H9 (cell line): ENCODE measurements around the gene IQGAP2. TPM values are rescaled to one million over a fixed set of nuclear protein-coding genes. Genes with fewer than 3 reads are reported as not detected.

Experiments
- DNase-seq: peaks from one replicate; pipeline ENCODE4 v3.0.0-alpha.2; 2017
- H2AFZ ChIP-seq: one replicate; pipeline ENCODE4 v1.6.1; 2013; ENCODE audit warnings: mild to moderate bottlenecking, low read length, control low read depth, moderate library complexity
- H2AK5ac ChIP-seq: 2 replicates; pipeline ENCODE4 v1.6.1; 2013; ENCODE audit warnings: low read length, control low read depth, mixed read lengths; ENCODE audit not compliant: insufficient read length
- H2BK120ac ChIP-seq: one replicate; pipeline ENCODE4 v1.6.1; 2013; ENCODE audit warnings: low read depth, mild to moderate bottlenecking, low read length, control low read depth, inconsistent platforms; ENCODE audit not compliant: poor library complexity, severe bottlenecking
- H2BK12ac ChIP-seq: 2 replicates; pipeline ENCODE4 v1.6.1; 2013; ENCODE audit warnings: low read length, control low read depth, mixed read lengths, low read depth; ENCODE audit not compliant: insufficient read length
- H2BK15ac ChIP-seq: 2 replicates; pipeline ENCODE4 v1.6.1; 2013; ENCODE audit warnings: low read depth, low read length, control low read depth
- H2BK20ac ChIP-seq: one replicate; pipeline ENCODE4 v1.6.1; 2013; ENCODE audit warnings: low read depth, mild to moderate bottlenecking, low read length, control low read depth, inconsistent platforms; ENCODE audit not compliant: poor library complexity, severe bottlenecking
- H2BK5ac ChIP-seq: 2 replicates; pipeline ENCODE4 v1.6.1; 2013; ENCODE audit warnings: low read length, control low read depth, mixed read lengths; ENCODE audit not compliant: insufficient read length
- H3K14ac ChIP-seq: 2 replicates; pipeline ENCODE4 v1.6.1; 2013; ENCODE audit warnings: low read length, control low read depth; ENCODE audit not compliant: insufficient read depth
- H3K18ac ChIP-seq: 2 replicates; pipeline ENCODE4 v1.6.1; 2013; ENCODE audit warnings: low read depth, mild to moderate bottlenecking, mixed read lengths, low read length, control low read depth; ENCODE audit not compliant: insufficient read length
- H3K23ac ChIP-seq: 2 replicates; pipeline ENCODE4 v1.6.1; 2013; ENCODE audit warnings: low read length, control low read depth, mixed read lengths, low read depth; ENCODE audit not compliant: insufficient read length
- H3K23me2 ChIP-seq: 2 replicates; pipeline ENCODE4 v1.6.1; 2013; ENCODE audit warnings: low read depth, mild to moderate bottlenecking, mixed read lengths, low read length, control low read depth; ENCODE audit not compliant: insufficient read length, poor library complexity, severe bottlenecking
- H3K27ac ChIP-seq: 2 replicates; pipeline ENCODE4 v1.5.1; 2013; ENCODE audit warnings: low read length, control low read depth, mixed read lengths, low read depth; ENCODE audit not compliant: insufficient read length
- H3K27me3 ChIP-seq: 2 replicates; pipeline ENCODE4 v1.6.1; 2013; ENCODE audit warnings: low read length, control low read depth, inconsistent platforms; ENCODE audit not compliant: insufficient read depth
- H3K4ac ChIP-seq: 2 replicates; pipeline ENCODE4 v1.6.1; 2013; ENCODE audit warnings: low read depth, mild to moderate bottlenecking, control low read depth, inconsistent platforms, low read length, moderate library complexity
- H3K4me1 ChIP-seq: 2 replicates; pipeline ENCODE4 v1.6.1; 2013; ENCODE audit warnings: low read length, control low read depth, inconsistent platforms; ENCODE audit not compliant: insufficient read depth
- H3K4me2 ChIP-seq: 2 replicates; pipeline ENCODE4 v1.6.1; 2013; ENCODE audit warnings: low read length, control low read depth, mixed read lengths; ENCODE audit not compliant: insufficient read length, insufficient read depth
- H3K56ac ChIP-seq: 2 replicates; pipeline ENCODE4 v1.6.1; 2013; ENCODE audit warnings: low read depth, mild to moderate bottlenecking, mixed read lengths, low read length, control low read depth; ENCODE audit not compliant: insufficient read length
- H3K79me1 ChIP-seq: 2 replicates; pipeline ENCODE4 v1.6.1; 2013; ENCODE audit warnings: low read depth, mild to moderate bottlenecking, moderate library complexity, low read length, control low read depth, inconsistent platforms; ENCODE audit not compliant: insufficient read depth, poor library complexity, severe bottlenecking
- H3K79me2 ChIP-seq: 2 replicates; pipeline ENCODE4 v1.6.1; 2013; ENCODE audit warnings: low read length, control low read depth, inconsistent platforms; ENCODE audit not compliant: insufficient read depth
- H3K9ac ChIP-seq: 2 replicates; pipeline ENCODE4 v1.6.1; 2013; ENCODE audit warnings: low read length, control low read depth, mixed read lengths; ENCODE audit not compliant: insufficient read length; ENCODE audit errors: extremely low read depth
- H3K9me3 ChIP-seq: one replicate; pipeline ENCODE4 v1.6.1; 2013; ENCODE audit warnings: low read depth, low read length, inconsistent platforms; ENCODE audit not compliant: control insufficient read depth
- H3T11ph ChIP-seq: one replicate; pipeline ENCODE4 v1.6.1; 2013; ENCODE audit warnings: mild to moderate bottlenecking, low read length, control low read depth, inconsistent platforms
- H4K20me1 ChIP-seq: one replicate; pipeline ENCODE4 v1.6.1; 2013; ENCODE audit not compliant: control insufficient read depth, insufficient read length, insufficient read depth
- H4K5ac ChIP-seq: 2 replicates; pipeline ENCODE4 v1.6.1; 2013; ENCODE audit warnings: low read depth, mild to moderate bottlenecking, mixed read lengths, low read length, control low read depth; ENCODE audit not compliant: insufficient read length
- H4K8ac ChIP-seq: replicated peaks from 2 replicates; pipeline ENCODE4 v1.6.1; 2013; ENCODE audit warnings: low read length, control low read depth, mixed read lengths, low read depth; ENCODE audit not compliant: insufficient read length
- H4K91ac ChIP-seq: 2 replicates; pipeline ENCODE4 v1.6.1; 2013; ENCODE audit warnings: low read depth, mild to moderate bottlenecking, moderate library complexity, mixed read lengths, low read length, control low read depth; ENCODE audit not compliant: insufficient read length
- H3K27ac Mint-ChIP-seq, 3 experiments: 2 replicates in 2 of 3; 3 replicates in 1 of 3; pipeline ENCODE4 v1.8.0; 2020 to 2021; ENCODE audit warnings: mixed read lengths in 3 of 3, mild to moderate bottlenecking in 1 of 3, moderate library complexity in 1 of 3
- H3K27me3 Mint-ChIP-seq: 2 replicates; pipeline ENCODE4 v1.8.0; 2021; ENCODE audit warnings: low read depth, mild to moderate bottlenecking, moderate library complexity, mixed read lengths
- H3K36me3 Mint-ChIP-seq, 3 experiments: 2 replicates in 2 of 3; 3 replicates in 1 of 3; pipeline ENCODE4 v1.8.0; 2020 to 2021; ENCODE audit warnings: low read depth in 3 of 3, mixed read lengths in 3 of 3; ENCODE audit not compliant: insufficient read depth in 1 of 3
- H3K4me1 Mint-ChIP-seq, 2 experiments: 2 replicates each; pipeline ENCODE4 v1.8.0; 2020; ENCODE audit warnings: mixed read lengths in 2 of 2
- H3K4me3 Mint-ChIP-seq, 2 experiments: 2 replicates in 1 of 2; 3 replicates in 1 of 2; pipeline ENCODE4 v1.8.0; 2020 to 2021; ENCODE audit warnings: mild to moderate bottlenecking in 2 of 2, mixed read lengths in 2 of 2, moderate library complexity in 1 of 2
- H3K9me3 Mint-ChIP-seq, 2 experiments: 2 replicates in 1 of 2; 3 replicates in 1 of 2; pipeline ENCODE4 v1.8.0; 2020; ENCODE audit warnings: mild to moderate bottlenecking in 2 of 2, mixed read lengths in 2 of 2, moderate library complexity in 1 of 2
- WGBS: extraction: QIAGEN DNeasy Blood & Tissue Kit; methylation state at CpG from one replicate; pipeline ENCODE4 v1.1.7; 2013; ENCODE audit warnings: missing lambda C conversion rate, low lambda C conversion rate, mixed read lengths; ENCODE audit not compliant: insufficient read length; ENCODE audit errors: extremely low coverage; 5-methylcytosine and 5-hydroxymethylcytosine counted together
- total RNA-seq: library from RNA; stranded (reverse); gene quantifications from 2 replicates; pipeline ENCODE4 v1.2.1, GENCODE V29; 2021
- TF ChIP-seq, protein P1 (sequence below): fragments of 200-600 bp; sonication (generic); conservative IDR thresholded peaks from 3 replicates; pipeline ENCODE4 v1.8.0; 2021; ENCODE audit warnings: antibody characterized with exemption, mild to moderate bottlenecking

IQGAP2 gene
- total RNA-seq, 1 experiment from 2014 or later, result 22.5 TPM

DNA sequence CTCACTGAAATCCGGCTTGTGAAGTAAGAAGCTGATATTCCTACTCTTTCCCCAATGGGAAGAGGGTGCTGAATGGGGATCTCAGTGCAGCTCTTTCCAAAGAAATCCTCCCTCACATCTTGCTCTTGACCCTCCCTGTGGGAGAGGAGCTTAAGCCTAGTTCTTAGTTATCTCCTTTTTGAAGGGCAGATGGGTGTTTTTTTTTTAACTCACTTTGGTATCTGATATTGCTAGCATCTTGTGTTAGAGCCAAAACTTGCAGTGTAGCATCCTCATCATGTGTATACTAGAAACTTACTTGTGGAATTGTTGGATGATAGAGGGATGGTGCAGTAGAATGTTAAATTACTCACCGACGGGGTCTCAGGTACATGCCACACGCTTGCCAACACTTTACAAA is 129.9 kb downstream of the IQGAP2 start:
- H3K56ac ChIP-seq, result no peak overlapping the region
- H3K4me3 Mint-ChIP-seq, result no peak overlapping the region
- no peak for DNase-seq
- no peaks in the 10 kb centered on the region for H3K9me3 ChIP-seq
- H3K27ac Mint-ChIP-seq, result peak overlapping the region in 1 of 3 experiments; percentile 72; a peak in 1 of 7 replicates
- H2AK5ac ChIP-seq, result peak overlapping the region; percentile 87
- no peak overlapping the region for H4K5ac ChIP-seq
- no peak overlapping the region for H2BK12ac ChIP-seq
- H3K18ac ChIP-seq, result no peak overlapping the region
- H3K27me3 ChIP-seq, result no peaks in the 10 kb centered on the region
- no peak overlapping the region for H3K9ac ChIP-seq
- H3K36me3 Mint-ChIP-seq, result peaks cover 0 to 6% (median 4%) of the 10 kb centered on the region in 3 experiments; a peak in 5 of 7 replicates
- H3T11ph ChIP-seq, result no peak overlapping the region
- no peak overlapping the region; the same call in 1 of the 2 replicates for H3K4ac ChIP-seq
- no CpG with 5 or more reads among the region's 4 CpGs for WGBS
- no peaks in the 10 kb centered on the region for H4K20me1 ChIP-seq
- H3K4me2 ChIP-seq, result no peak overlapping the region
- no peak overlapping the region for H2BK5ac ChIP-seq
- no peak overlapping the region for H4K91ac ChIP-seq
- H3K27me3 Mint-ChIP-seq, result no peaks in the 10 kb centered on the region
- TF ChIP-seq, protein P1, sequence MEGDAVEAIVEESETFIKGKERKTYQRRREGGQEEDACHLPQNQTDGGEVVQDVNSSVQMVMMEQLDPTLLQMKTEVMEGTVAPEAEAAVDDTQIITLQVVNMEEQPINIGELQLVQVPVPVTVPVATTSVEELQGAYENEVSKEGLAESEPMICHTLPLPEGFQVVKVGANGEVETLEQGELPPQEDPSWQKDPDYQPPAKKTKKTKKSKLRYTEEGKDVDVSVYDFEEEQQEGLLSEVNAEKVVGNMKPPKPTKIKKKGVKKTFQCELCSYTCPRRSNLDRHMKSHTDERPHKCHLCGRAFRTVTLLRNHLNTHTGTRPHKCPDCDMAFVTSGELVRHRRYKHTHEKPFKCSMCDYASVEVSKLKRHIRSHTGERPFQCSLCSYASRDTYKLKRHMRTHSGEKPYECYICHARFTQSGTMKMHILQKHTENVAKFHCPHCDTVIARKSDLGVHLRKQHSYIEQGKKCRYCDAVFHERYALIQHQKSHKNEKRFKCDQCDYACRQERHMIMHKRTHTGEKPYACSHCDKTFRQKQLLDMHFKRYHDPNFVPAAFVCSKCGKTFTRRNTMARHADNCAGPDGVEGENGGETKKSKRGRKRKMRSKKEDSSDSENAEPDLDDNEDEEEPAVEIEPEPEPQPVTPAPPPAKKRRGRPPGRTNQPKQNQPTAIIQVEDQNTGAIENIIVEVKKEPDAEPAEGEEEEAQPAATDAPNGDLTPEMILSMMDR, result no peak
- no peak overlapping the region for H2AFZ ChIP-seq
- H3K23ac ChIP-seq, result no peak overlapping the region
- peaks cover 3% of the 10 kb centered on the region for H3K23me2 ChIP-seq
- H3K9me3 Mint-ChIP-seq, result peaks cover 0 to 3% of the 10 kb centered on the region in 2 experiments; a peak in 2 of 5 replicates
- H4K8ac ChIP-seq, result peak overlapping the region; percentile 84
- H3K4me1 ChIP-seq, result peaks cover 11% of the 10 kb centered on the region
- H2BK15ac ChIP-seq, result no peak overlapping the region
- no peak overlapping the region for H3K27ac ChIP-seq
- H3K79me1 ChIP-seq, result peaks cover 4% of the 10 kb centered on the region
- no peak overlapping the region for H2BK120ac ChIP-seq
- no peak overlapping the region for H2BK20ac ChIP-seq
- H3K14ac ChIP-seq, result peak overlapping the region; percentile 84; the same call in 1 of the 2 replicates
- peaks cover 34 to 36% of the 10 kb centered on the region in 2 experiments for H3K4me1 Mint-ChIP-seq
- peaks cover 4% of the 10 kb centered on the region; the same call in 1 of the 2 replicates for H3K79me2 ChIP-seq
